ENCODE data around the gene ZMIZ1.

Gene ZMIZ1

GRCh38 chr10:79184657-79185056 lies 115.9 kb downstream of the ZMIZ1 start:
- POLR2A ChIA-PET: no interaction called here
- H3K36me3 ChIP-seq (ENCODE audit: control insufficient read depth in 2 of 2, insufficient read depth in 1 of 2, low read length in 2 of 2): peaks cover 0 to 3% of the 10 kb centered on the region in 2 experiments; a peak in 1 of 3 replicates
- H3K4me1 ChIP-seq (ENCODE audit: control insufficient read depth, insufficient read depth, low read length): 0 out of 2 replicates have a peak, but pooled peaks cover 3% of the 10 kb centered on the region
- peak; percentile 31; the same call in 1 of the 2 replicates for TF ChIP-seq ZBTB17 (tag by site-specific recombination; IDR thresholded peaks at IDR 0.05)
- no peak for TF ChIP-seq ZNF18 (tag by site-specific recombination; IDR thresholded peaks at IDR 0.05)
- no peak overlapping the region for H3K27ac ChIP-seq (ENCODE audit: extremely low read depth, low read depth, low read length)
- no peak overlapping the region for H3K4me3 ChIP-seq (ENCODE audit: low read depth, low read length)
- CTCF ChIA-PET: interaction anchor here (1.2 to 3.6 kb wide), 2 partner anchors 12 to 42 kb away, joined by 4 to 23 read pairs; no protein-coding TSS in a partner anchor
- H3K9me3 ChIP-seq (ENCODE audit: control insufficient read depth, insufficient read depth, low read depth, low read length): no peaks in the 10 kb centered on the region

- POLR2A ChIA-PET: no interaction called here
- H3K27ac ChIP-seq (ENCODE audit: extremely low read depth, low read depth, low read length): no peak overlapping the region
- H3K36me3 ChIP-seq (ENCODE audit: control insufficient read depth in 2 of 2, insufficient read depth in 1 of 2, low read length in 2 of 2): peaks cover 0 to 3% of the 10 kb centered on the region in 2 experiments; a peak in 1 of 3 replicates
- TF ChIP-seq ZNF341 (tag by site-specific recombination; IDR thresholded peaks at IDR 0.05; ENCODE audit: low read depth) (0 out of 2 replicates have a peak, but pooled peaks have one; percentile 33), AEBP2 (tag by site-specific recombination; IDR thresholded peaks at IDR 0.05; ENCODE audit: borderline replicate concordance) (no peak)
- H3K4me3 ChIP-seq (ENCODE audit: low read depth, low read length): no peak overlapping the region
- H3K4me1 ChIP-seq (ENCODE audit: control insufficient read depth, insufficient read depth, low read length): 0 out of 2 replicates have a peak, but pooled peaks cover 3% of the 10 kb centered on the region
- CTCF ChIA-PET: interaction anchor here (1.2 to 3.6 kb wide), 2 partner anchors 11 to 43 kb away, joined by 4 to 23 read pairs; no protein-coding TSS in a partner anchor
- no peaks in the 10 kb centered on the region for H3K9me3 ChIP-seq (ENCODE audit: control insufficient read depth, insufficient read depth, low read depth, low read length)
Observed at GRCh38 chr10:79185067-79185774, 116.5 kb downstream of the ZMIZ1 start.

- no peak overlapping the region for H3K27ac ChIP-seq (ENCODE audit: extremely low read depth, low read depth, low read length)
- peaks cover 0 to 3% of the 10 kb centered on the region in 2 experiments; a peak in 1 of 3 replicates for H3K36me3 ChIP-seq (ENCODE audit: control insufficient read depth in 2 of 2, insufficient read depth in 1 of 2, low read length in 2 of 2)
- H3K9me3 ChIP-seq (ENCODE audit: control insufficient read depth, insufficient read depth, low read depth, low read length): no peaks in the 10 kb centered on the region
- CTCF ChIA-PET: interaction anchor here (1.2 to 3.6 kb wide), 2 partner anchors 10 to 43 kb away, joined by 4 to 23 read pairs; no protein-coding TSS in a partner anchor
- POLR2A ChIA-PET: no interaction called here
- 0 out of 2 replicates have a peak, but pooled peaks cover 3% of the 10 kb centered on the region for H3K4me1 ChIP-seq (ENCODE audit: control insufficient read depth, insufficient read depth, low read length)
- H3K4me3 ChIP-seq (ENCODE audit: low read depth, low read length): no peak overlapping the region
- TF ChIP-seq ZNF624 (tag by site-specific recombination; IDR thresholded peaks at IDR 0.05) (no peak), ZBTB7A (tag by site-specific recombination; IDR thresholded peaks at IDR 0.05; ENCODE audit: low read depth) (no peak), ZNF10 (tag by site-specific recombination; IDR thresholded peaks at IDR 0.05) (no peak), ZNF501 (tag by site-specific recombination; IDR thresholded peaks at IDR 0.05) (no peak), ZNF791 (tag by site-specific recombination; IDR thresholded peaks at IDR 0.05) (no peak), REPIN1 (tag by site-specific recombination; IDR thresholded peaks at IDR 0.05; ENCODE audit: low read depth) (no peak), ZNF514 (tag by site-specific recombination; IDR thresholded peaks at IDR 0.05) (no peak), ZNF266 (tag by site-specific recombination; IDR thresholded peaks at IDR 0.05; ENCODE audit: low read depth) (no peak), PRDM2 (tag by site-specific recombination; IDR thresholded peaks at IDR 0.05; ENCODE audit: borderline replicate concordance) (no peak), ZNF155 (tag by site-specific recombination; IDR thresholded peaks at IDR 0.05) (no peak), SP3 (tag by site-specific recombination; IDR thresholded peaks at IDR 0.05) (no peak), KLF9 (tag by site-specific recombination; IDR thresholded peaks at IDR 0.05; ENCODE audit: low read depth) (no peak), ZNF664 (tag by site-specific recombination; IDR thresholded peaks at IDR 0.05) (no peak), FEZF1 (tag by site-specific recombination; IDR thresholded peaks at IDR 0.05) (no peak), ZNF146 (tag by site-specific recombination; IDR thresholded peaks at IDR 0.05) (no peak), ZNF362 (tag by site-specific recombination; IDR thresholded peaks at IDR 0.05) (no peak)
Observed at GRCh38 chr10:79185796-79186374, 117.1 kb downstream of the ZMIZ1 start.

All from HEK293 (cell line).